ENCODE data around the gene RAVER2. TPM values are rescaled to one million over a fixed set of nuclear protein-coding genes. Genes with fewer than 3 reads are reported as not detected.

Gene RAVER2
- total RNA-seq, 2 experiments from 2014 or later: 0.08 TPM; not detected in 1

- no TSS peak for BruUV-seq (replicated peaks)
- no peak overlapping the region for H3K27ac ChIP-seq (ENCODE audit: low read depth, low read length, poor library complexity, severe bottlenecking)
- H3K4me3 ChIP-seq (ENCODE audit: low read depth, low read length, poor library complexity, severe bottlenecking): no peak overlapping the region
- no peaks in the 10 kb centered on the region for H3K79me2 ChIP-seq (ENCODE audit: insufficient read depth, low read depth, low read length)
- intact Hi-C loops (cut with micrococcal nuclease; ENCODE audit: unreplicated experiment): no loop called here
- H3K9me2 ChIP-seq (ENCODE audit: insufficient read depth, low read length): no peaks in the 10 kb centered on the region
- TF ChIP-seq CTCF (conservative IDR thresholded peaks at IDR 0.05; ENCODE audit: low read length) (no peak), EZH2phosphoT487 (IDR thresholded peaks at IDR 0.05; ENCODE audit: borderline replicate concordance, low read depth, low read length) (no peak)
- CTCF ChIA-PET (ENCODE audit: unreplicated experiment): no interaction called here
- H3K36me3 ChIP-seq (ENCODE audit: insufficient read depth, low read length): no peaks in the 10 kb centered on the region
- H3K4me2 ChIP-seq (ENCODE audit: low read length): no peak overlapping the region
- H3K9me3 ChIP-seq (ENCODE audit: low read length): no peaks in the 10 kb centered on the region
- POLR2A ChIA-PET: interaction anchor here (0.6 kb wide), 1 partner anchor 311 kb away, joined by 3 read pairs; no protein-coding TSS in a partner anchor
- no peak overlapping the region for H2AFZ ChIP-seq (ENCODE audit: low read length)
- H4K20me1 ChIP-seq (ENCODE audit: insufficient read depth, low read length): no peaks in the 10 kb centered on the region
- DNase-seq (ENCODE audit: low spot score): no peak
- H3K4me1 ChIP-seq (ENCODE audit: insufficient read depth, low read length, poor library complexity, severe bottlenecking): no peaks in the 10 kb centered on the region
Measured at GRCh38 chr1:64703600-64703999, 41.3 kb upstream of the RAVER2 start.

- Histone ChIP-seq H3K4me2 (ENCODE audit: low read length) (no peak overlapping the region), H3K9me3 (ENCODE audit: low read length) (no peaks in the 10 kb centered on the region), H2AFZ (ENCODE audit: low read length) (no peak overlapping the region), H4K20me1 (ENCODE audit: insufficient read depth, low read length) (no peaks in the 10 kb centered on the region), H3K9me2 (ENCODE audit: insufficient read depth, low read length) (no peaks in the 10 kb centered on the region), H3K4me1 (ENCODE audit: insufficient read depth, low read length, poor library complexity, severe bottlenecking) (no peaks in the 10 kb centered on the region), H3K36me3 (ENCODE audit: insufficient read depth, low read length) (no peaks in the 10 kb centered on the region), H3K79me2 (ENCODE audit: insufficient read depth, low read depth, low read length) (no peaks in the 10 kb centered on the region), H3K27ac (ENCODE audit: low read depth, low read length, poor library complexity, severe bottlenecking) (no peak overlapping the region), H3K4me3 (ENCODE audit: low read depth, low read length, poor library complexity, severe bottlenecking) (no peak overlapping the region)
- BruUV-seq (replicated peaks): no TSS peak
- ChIA-PET POLR2A (no interaction called here), CTCF (ENCODE audit: unreplicated experiment) (no interaction called here)
- TF ChIP-seq CTCF (conservative IDR thresholded peaks at IDR 0.05; ENCODE audit: low read length) (no peak), EZH2phosphoT487 (IDR thresholded peaks at IDR 0.05; ENCODE audit: borderline replicate concordance, low read depth, low read length) (no peak)
- intact Hi-C loops (cut with micrococcal nuclease; ENCODE audit: unreplicated experiment): no loop called here
- no peak for DNase-seq (ENCODE audit: low spot score)
Measured at GRCh38 chr1:64705591-64705990, 39.3 kb upstream of the RAVER2 start.

- Histone ChIP-seq H3K4me2 (ENCODE audit: low read length) (no peak overlapping the region), H3K36me3 (ENCODE audit: insufficient read depth, low read length) (no peaks in the 10 kb centered on the region), H4K20me1 (ENCODE audit: insufficient read depth, low read length) (no peaks in the 10 kb centered on the region), H3K4me1 (ENCODE audit: insufficient read depth, low read length, poor library complexity, severe bottlenecking) (no peaks in the 10 kb centered on the region), H3K79me2 (ENCODE audit: insufficient read depth, low read depth, low read length) (no peaks in the 10 kb centered on the region), H3K4me3 (ENCODE audit: low read depth, low read length, poor library complexity, severe bottlenecking) (no peak overlapping the region), H3K27ac (ENCODE audit: low read depth, low read length, poor library complexity, severe bottlenecking) (no peak overlapping the region), H3K9me2 (ENCODE audit: insufficient read depth, low read length) (no peaks in the 10 kb centered on the region), H2AFZ (ENCODE audit: low read length) (no peak overlapping the region), H3K9me3 (ENCODE audit: low read length) (no peaks in the 10 kb centered on the region)
- ChIA-PET CTCF (ENCODE audit: unreplicated experiment) (no interaction called here), POLR2A (no interaction called here)
- intact Hi-C loops (cut with micrococcal nuclease; ENCODE audit: unreplicated experiment): no loop called here
- no peak for DNase-seq (ENCODE audit: low spot score)
- BruUV-seq (replicated peaks): no TSS peak
- TF ChIP-seq CTCF (conservative IDR thresholded peaks at IDR 0.05; ENCODE audit: low read length): no peak
- TF ChIP-seq EZH2phosphoT487 (IDR thresholded peaks at IDR 0.05; ENCODE audit: borderline replicate concordance, low read depth, low read length): no peak
Measured at GRCh38 chr1:64711266-64711665, 33.6 kb upstream of the RAVER2 start.
